CD14-positive monocyte (primary cell): ENCODE data around the gene NAGS. TPM values are rescaled to one million over a fixed set of nuclear protein-coding genes. Genes with fewer than 3 reads are reported as not detected.

Experiments
- DNase-seq, 3 donors: peaks; one replicate each; pipeline ENCODE4 v3.0.0-alpha.2; 2011 to 2022
- H2AFZ ChIP-seq: 2 replicates; pipeline ENCODE4 v1.6.0; 2012; ENCODE audit warnings: mild to moderate bottlenecking, low read depth, low read length, inconsistent platforms; ENCODE audit not compliant: insufficient read depth, poor library complexity, severe bottlenecking
- H3K27ac ChIP-seq, 2 donors: 1 replicate in 1 of 2; 2 replicates in 1 of 2; pipeline ENCODE4 v1.5.1; 2012 to 2013; ENCODE audit warnings: low read length in 2 of 2, control low read depth in 1 of 2, inconsistent platforms in 1 of 2, low read depth in 1 of 2, mild to moderate bottlenecking in 1 of 2
- H3K27me3 ChIP-seq, 2 donors: one replicate each; pipeline versions ENCODE4 v1.6.0 to v1.6.1; 2011 to 2013; ENCODE audit warnings: low read length in 2 of 2; ENCODE audit not compliant: control insufficient read depth in 2 of 2, insufficient read depth in 2 of 2
- H3K36me3 ChIP-seq, 2 donors: replicated peaks in 1 of 2; 1 replicate in 1 of 2; 2 replicates in 1 of 2; pipeline versions ENCODE4 v1.5.1 to v1.6.1; 2012 to 2013; ENCODE audit warnings: low read length in 2 of 2, control low read depth in 1 of 2, inconsistent platforms in 1 of 2, mild to moderate bottlenecking in 1 of 2; ENCODE audit not compliant: insufficient read depth in 2 of 2, control insufficient read depth in 1 of 2
- H3K4me1 ChIP-seq, 2 donors: 1 replicate in 1 of 2; 2 replicates in 1 of 2; pipeline versions ENCODE4 v1.5.1 to v1.6.1; 2012 to 2013; ENCODE audit warnings: low read length in 2 of 2, control low read depth in 1 of 2, inconsistent platforms in 1 of 2, mild to moderate bottlenecking in 1 of 2, moderate library complexity in 1 of 2; ENCODE audit not compliant: insufficient read depth in 2 of 2, control insufficient read depth in 1 of 2
- H3K4me2 ChIP-seq: replicated peaks from 2 replicates; pipeline ENCODE3; 2012; ENCODE audit warnings: low read length, moderate library complexity, mild to moderate bottlenecking; ENCODE audit not compliant: poor library complexity, severe bottlenecking; ENCODE audit errors: extremely low read depth
- H3K4me3 ChIP-seq, 3 experiments: fragments of 200-600 bp in 1 of 3; sonication (generic) in 1 of 3; replicated peaks in 1 of 3; 1 replicate in 2 of 3; 2 replicates in 1 of 3; pipeline ENCODE4 v1.5.1; 2011 to 2013; ENCODE audit warnings: low read length in 3 of 3, mild to moderate bottlenecking in 3 of 3, control low read depth in 2 of 3, low read depth in 2 of 3, inconsistent platforms in 1 of 3, moderate library complexity in 1 of 3
- H3K79me2 ChIP-seq: 2 replicates; pipeline ENCODE4 v1.6.0; 2012; ENCODE audit warnings: mild to moderate bottlenecking, control low read depth, inconsistent platforms, low read length, moderate library complexity; ENCODE audit not compliant: insufficient read depth
- H3K9ac ChIP-seq: 2 replicates; pipeline ENCODE4 v1.6.0; 2017; ENCODE audit warnings: low read length, mild to moderate bottlenecking; ENCODE audit not compliant: insufficient read depth, poor library complexity, severe bottlenecking
- H3K9me3 ChIP-seq, 2 donors: replicated peaks in 1 of 2; 1 replicate in 1 of 2; 2 replicates in 1 of 2; pipeline versions ENCODE4 v1.5.1 to v1.6.1; 2012 to 2013; ENCODE audit warnings: low read length in 2 of 2, control low read depth in 1 of 2; ENCODE audit not compliant: control insufficient read depth in 1 of 2, insufficient read depth in 1 of 2
- H4K20me1 ChIP-seq: 2 replicates; pipeline ENCODE4 v1.6.0; 2012; ENCODE audit warnings: mild to moderate bottlenecking, low read length, control low read depth, moderate library complexity; ENCODE audit not compliant: insufficient read depth
- H3K27ac Mint-ChIP-seq, 7 donors: one replicate each; pipeline ENCODE4 v1.8.0; 2020; ENCODE audit warnings: mild to moderate bottlenecking in 7 of 7, mixed read lengths in 7 of 7, moderate library complexity in 6 of 7, inconsistent platforms in 2 of 7
- H3K27me3 Mint-ChIP-seq, 3 donors: one replicate each; pipeline ENCODE4 v1.8.0; 2021 to 2022; ENCODE audit warnings: low read depth in 3 of 3, mild to moderate bottlenecking in 3 of 3, mixed read lengths in 3 of 3, moderate library complexity in 3 of 3, inconsistent platforms in 1 of 3
- H3K36me3 Mint-ChIP-seq, 2 donors: one replicate each; pipeline ENCODE4 v1.8.0; 2020; ENCODE audit warnings: mixed read lengths in 2 of 2, inconsistent platforms in 1 of 2, mild to moderate bottlenecking in 1 of 2
- H3K4me1 Mint-ChIP-seq: one replicate; pipeline ENCODE4 v1.8.0; 2020; ENCODE audit warnings: mild to moderate bottlenecking, mixed read lengths
- H3K4me3 Mint-ChIP-seq, 2 donors: one replicate each; pipeline ENCODE4 v1.8.0; 2020; ENCODE audit warnings: mild to moderate bottlenecking in 2 of 2, mixed read lengths in 2 of 2, moderate library complexity in 1 of 2
- H3K9me3 Mint-ChIP-seq, 7 donors: one replicate each; pipeline ENCODE4 v1.8.0; 2020 to 2022; ENCODE audit warnings: mixed read lengths in 7 of 7, mild to moderate bottlenecking in 6 of 7, moderate library complexity in 6 of 7, inconsistent platforms in 2 of 7
- CTCF ChIP-seq: fragments of 200-600 bp; IDR thresholded peaks from one replicate; pipeline ENCODE4 v1.8.0; 2022; ENCODE audit warnings: antibody characterized with exemption, mild to moderate bottlenecking
- WGBS: methylation state at CpG from one replicate; pipeline ENCODE4 v1.1.5; 2013; ENCODE audit warnings: missing lambda C conversion rate; ENCODE audit not compliant: insufficient coverage; 5-methylcytosine and 5-hydroxymethylcytosine counted together
- intact Hi-C, 2 donors: fragments of 100-400 bp; cut with micrococcal nuclease; formaldehyde crosslinking; loops; one replicate each; pipeline versions ENCODE4 v1.15.0 to v1.15.1; 2023
- polyA plus RNA-seq, 3 donors: library from polyadenylated mRNA; depleted of rRNA in 1 of 3; unstranded in 2 of 3; stranded (reverse) in 1 of 3; fragments of 300-500 nt in 2 of 3; fragments of >200 nt in 1 of 3; fragmentation: Illumina TruSeq in 2 of 3; gene quantifications; 1 replicate in 2 of 3; 2 replicates in 1 of 3; pipeline ENCODE4 v1.2.3, GENCODE V29; 2012 to 2021

NAGS gene
- polyA plus RNA-seq, 3 donors = 0.65 to 0.93 (median 0.84) TPM

- Histone ChIP-seq H2AFZ (no peak overlapping the region), H3K27ac (no peak overlapping the region), H3K9me3 (no peaks in the 10 kb centered on the region), H3K36me3 (no peaks in the 10 kb centered on the region), H3K27me3 (peaks cover 0 to 5% of the 10 kb centered on the region in 2 donors), H4K20me1 (no peaks in the 10 kb centered on the region), H3K4me2 (no peak overlapping the region), H3K4me3 (no peak overlapping the region), H3K79me2 (no peaks in the 10 kb centered on the region), H3K4me1 (no peaks in the 10 kb centered on the region), H3K9ac (no peak overlapping the region)
- no peak for DNase-seq
- WGBS = 86% methylated on average over 1 of the region's 2 CpGs
- Mint-ChIP-seq H3K4me1 (no peaks in the 10 kb centered on the region), H3K27me3 (peaks cover 7 to 17% (median 14%) of the 10 kb centered on the region in 3 donors), H3K27ac (no peak overlapping the region), H3K9me3 (no peaks in the 10 kb centered on the region), H3K4me3 (peak overlapping the region in 1 of 2 donors; percentile 32), H3K36me3 (no peaks in the 10 kb centered on the region)
- no peak for TF ChIP-seq CTCF
- intact Hi-C loops = no loop called here
Measured at GRCh38 chr17:43961954-43962353, 42.5 kb upstream of the NAGS start.

DNA sequence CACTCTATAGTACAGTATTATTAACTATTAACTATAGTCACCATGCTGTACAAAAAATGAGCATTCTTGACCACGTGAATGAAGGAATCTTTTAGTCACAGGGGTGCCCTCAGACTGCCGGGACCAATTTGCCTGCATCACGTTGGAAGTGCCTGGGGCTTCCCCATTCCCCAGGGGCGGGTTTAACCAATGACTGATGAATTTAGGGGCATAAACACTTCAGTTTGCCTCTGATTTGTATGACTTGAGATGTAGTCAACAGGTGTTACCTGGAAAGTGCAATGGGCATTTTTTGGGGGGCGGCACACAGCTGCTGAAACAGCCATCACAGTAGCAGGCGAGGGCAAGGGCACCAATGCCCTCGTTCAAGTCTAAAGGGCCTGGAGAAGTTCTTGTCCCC is 41.9 kb upstream of the NAGS start:
- Mint-ChIP-seq H3K27me3 (peaks cover 8 to 20% (median 14%) of the 10 kb centered on the region in 3 donors), H3K9me3 (no peaks in the 10 kb centered on the region), H3K4me3 (peak overlapping the region in 1 of 2 donors; percentile 52), H3K36me3 (no peaks in the 10 kb centered on the region), H3K4me1 (no peaks in the 10 kb centered on the region), H3K27ac (no peak overlapping the region)
- Histone ChIP-seq H3K9me3 (no peaks in the 10 kb centered on the region), H4K20me1 (no peaks in the 10 kb centered on the region), H2AFZ (no peak overlapping the region), H3K27ac (no peak overlapping the region), H3K4me2 (no peak overlapping the region), H3K4me1 (no peaks in the 10 kb centered on the region), H3K79me2 (no peaks in the 10 kb centered on the region), H3K9ac (no peak overlapping the region), H3K4me3 (no peak overlapping the region), H3K36me3 (no peaks in the 10 kb centered on the region), H3K27me3 (peaks cover 0 to 5% of the 10 kb centered on the region in 2 donors)
- TF ChIP-seq CTCF = no peak
- intact Hi-C loops = no loop called here
- DNase-seq = no peak
- 81% methylated on average over 4 of the region's 7 CpGs for WGBS
